ENCODE measurements around the gene NFKBIE.

DNA sequence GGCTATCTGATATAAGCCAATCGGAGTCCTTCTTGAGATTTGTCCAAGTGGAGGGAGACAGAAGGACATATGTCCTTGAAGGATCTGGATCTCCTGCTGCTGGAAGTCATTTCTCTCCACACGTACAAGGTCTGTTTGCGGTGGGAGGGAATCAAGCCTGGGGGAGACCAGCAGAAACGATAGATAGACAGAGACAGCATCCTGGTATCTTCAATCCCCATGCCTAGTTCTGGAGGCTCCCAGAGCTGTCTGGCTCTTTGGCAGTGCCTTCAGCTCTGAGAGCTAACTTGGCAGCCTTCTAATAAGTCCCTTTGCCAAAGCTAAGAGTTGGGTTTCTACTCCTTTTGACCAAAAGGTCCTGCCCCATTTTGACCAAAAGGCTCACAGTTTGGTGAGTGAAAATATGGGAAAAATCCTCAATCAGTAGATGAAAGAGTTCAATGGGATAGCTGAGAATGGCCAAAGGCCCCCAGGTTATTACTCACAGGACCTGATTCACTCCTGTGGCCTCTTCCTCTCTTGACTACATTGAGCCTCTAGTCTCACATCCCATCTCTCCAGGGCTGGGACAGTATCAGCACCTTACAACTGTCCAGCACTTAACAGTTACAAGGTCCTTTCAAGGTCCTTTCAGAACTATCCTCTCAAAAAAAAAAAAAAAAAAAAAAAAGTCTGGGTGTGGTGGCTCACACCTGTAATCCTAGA lies 27.5 kb upstream of the NFKBIE start:
- TF ChIP-seq, protein P1, sequence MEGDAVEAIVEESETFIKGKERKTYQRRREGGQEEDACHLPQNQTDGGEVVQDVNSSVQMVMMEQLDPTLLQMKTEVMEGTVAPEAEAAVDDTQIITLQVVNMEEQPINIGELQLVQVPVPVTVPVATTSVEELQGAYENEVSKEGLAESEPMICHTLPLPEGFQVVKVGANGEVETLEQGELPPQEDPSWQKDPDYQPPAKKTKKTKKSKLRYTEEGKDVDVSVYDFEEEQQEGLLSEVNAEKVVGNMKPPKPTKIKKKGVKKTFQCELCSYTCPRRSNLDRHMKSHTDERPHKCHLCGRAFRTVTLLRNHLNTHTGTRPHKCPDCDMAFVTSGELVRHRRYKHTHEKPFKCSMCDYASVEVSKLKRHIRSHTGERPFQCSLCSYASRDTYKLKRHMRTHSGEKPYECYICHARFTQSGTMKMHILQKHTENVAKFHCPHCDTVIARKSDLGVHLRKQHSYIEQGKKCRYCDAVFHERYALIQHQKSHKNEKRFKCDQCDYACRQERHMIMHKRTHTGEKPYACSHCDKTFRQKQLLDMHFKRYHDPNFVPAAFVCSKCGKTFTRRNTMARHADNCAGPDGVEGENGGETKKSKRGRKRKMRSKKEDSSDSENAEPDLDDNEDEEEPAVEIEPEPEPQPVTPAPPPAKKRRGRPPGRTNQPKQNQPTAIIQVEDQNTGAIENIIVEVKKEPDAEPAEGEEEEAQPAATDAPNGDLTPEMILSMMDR (IDR thresholded peaks at IDR 0.05) = no peak
- no peak for TF ChIP-seq EP300 (IDR thresholded peaks at IDR 0.05)
- no peak for TF ChIP-seq POLR2AphosphoS5 (IDR thresholded peaks at IDR 0.05)

Data from esophagus muscularis mucosa (tissue), 4 donors.